HepG2 (cell line): ENCODE data around the gene CBX2. TPM values are rescaled to one million over a fixed set of nuclear protein-coding genes. Genes with fewer than 3 reads are reported as not detected.
A peak's percentile ranks its signal among the peaks of the same experiment; 100 is the strongest.

Experiments used
- ATAC-seq: fragments of 200-7000 bp; cut with Tn5 transposase; 3 replicates; pipeline ENCODE4 v1.9.1; 2020; ENCODE audit warnings: mild to moderate bottlenecking, moderate library complexity
- BruUV-seq: library from RNA; stranded (reverse); fragments of 400-500 nt; replicated peaks from 2 replicates; lab custom pipeline; 2021; lab: Mats Ljungman, UMichigan
- CTCF ChIA-PET: fragments of 300-600 bp; formaldehyde crosslinking; extraction: SDS; loops from one replicate; lab custom pipeline; 2021; ENCODE audit warnings: low total read pairs, inconsistent platforms, low intra/inter-chr PET ratio; lab: Yijun Ruan, JAX
- POLR2A ChIA-PET: fragments of 350-600 bp; sonication (Branson Sonifier 250); formaldehyde crosslinking; loops from one replicate; lab custom pipeline; 2020; ENCODE audit warnings: antibody characterized with exemption, inconsistent platforms; lab: Yijun Ruan, JAX
- DNase-seq: peaks from one replicate; pipeline ENCODE4 v3.0.0-alpha.2; 2015; ENCODE audit warnings: low spot score
- FAIRE-seq: peaks from 3 replicates; lab custom pipeline; 2011; peaks lifted over from hg19 to GRCh38; lab: Jason Lieb, UNC
- H2AFZ ChIP-seq: one replicate; pipeline ENCODE4 v1.6.1; 2011; ENCODE audit warnings: low read length, inconsistent platforms
- H3K27ac ChIP-seq: fragments of 300-600 bp; 3 replicates; pipeline ENCODE4 v1.8.0; 2011; ENCODE audit warnings: mixed run types, mild to moderate bottlenecking, mixed read lengths, low read length, inconsistent platforms; ENCODE audit not compliant: insufficient read depth; ENCODE audit errors: extremely low read length
- H3K27me3 ChIP-seq, 2 experiments: fragments of 200-600 bp in 1 of 2; 2 replicates in 1 of 2; 3 replicates in 1 of 2; pipeline versions ENCODE4 v1.6.0 to v1.8.0; 2011; ENCODE audit warnings: low read length in 2 of 2, mild to moderate bottlenecking in 2 of 2, moderate library complexity in 2 of 2, inconsistent platforms in 1 of 2; ENCODE audit not compliant: insufficient read depth in 2 of 2, control insufficient read depth in 1 of 2
- H3K36me3 ChIP-seq, 2 experiments: fragments of 200-600 bp in 1 of 2; replicated peaks in 1 of 2; 2 replicates in 1 of 2; 3 replicates in 1 of 2; pipeline versions ENCODE4 v1.5.1 to v1.8.0; 2011; ENCODE audit warnings: low read length in 2 of 2, inconsistent platforms in 1 of 2; ENCODE audit not compliant: insufficient read depth in 2 of 2, control insufficient read depth in 1 of 2
- H3K4me1 ChIP-seq: 2 replicates; pipeline ENCODE4 v1.5.1; 2012; ENCODE audit warnings: low read length, inconsistent platforms; ENCODE audit not compliant: insufficient read depth
- H3K4me2 ChIP-seq: 2 replicates; pipeline ENCODE4 v1.6.0; 2011; ENCODE audit warnings: low read depth, low read length, inconsistent platforms
- H3K4me3 ChIP-seq, 3 experiments: fragments of 200-600 bp in 1 of 3; sonication (generic), shearing (Covaris generic) in 1 of 3; replicated peaks in 1 of 3; 2 replicates each; pipeline ENCODE4 v1.5.1; 2011 to 2016; ENCODE audit warnings: low read length in 3 of 3, inconsistent platforms in 2 of 3, low read depth in 2 of 3, mild to moderate bottlenecking in 2 of 3, control low read depth in 1 of 3, mixed read lengths in 1 of 3; ENCODE audit not compliant: insufficient read depth in 1 of 3
- H3K79me2 ChIP-seq: one replicate; pipeline ENCODE4 v1.6.1; 2011; ENCODE audit warnings: low read length, inconsistent platforms; ENCODE audit not compliant: insufficient read depth
- H3K9ac ChIP-seq: 2 replicates; pipeline ENCODE4 v1.6.0; 2011; ENCODE audit warnings: mild to moderate bottlenecking, low read depth, low read length, inconsistent platforms; ENCODE audit not compliant: insufficient read depth
- H3K9me3 ChIP-seq: 2 replicates; pipeline ENCODE4 v1.5.1; 2012; ENCODE audit warnings: mild to moderate bottlenecking, low read length
- H4K20me1 ChIP-seq: 2 replicates; pipeline ENCODE4 v1.6.0; 2011; ENCODE audit warnings: inconsistent platforms, mild to moderate bottlenecking, low read length, moderate library complexity; ENCODE audit not compliant: insufficient read depth
- IRF2 ChIP-seq: IDR thresholded peaks from 2 replicates; pipeline ENCODE4 v1.6.1; 2018; ENCODE audit warnings: missing genetic modification reagents, missing compliant biosample characterization
- MTERF4 ChIP-seq: sonication (generic); formaldehyde crosslinking; IDR thresholded peaks from 2 replicates; pipeline ENCODE4 v1.8.0; 2023; ENCODE audit warnings: mild to moderate bottlenecking, missing genetic modification reagents
- ZNF660 ChIP-seq: sonication (generic); formaldehyde crosslinking; IDR thresholded peaks from 2 replicates; pipeline ENCODE4 v1.5.1; 2020; ENCODE audit warnings: mild to moderate bottlenecking, low read depth, missing genetic modification reagents, borderline replicate concordance
- ZNF781 ChIP-seq: sonication (generic); formaldehyde crosslinking; IDR thresholded peaks from 2 replicates; pipeline ENCODE4 v1.5.1; 2020; ENCODE audit warnings: borderline replicate concordance, mild to moderate bottlenecking, missing genetic modification reagents; ENCODE audit errors: not compliant biosample characterization
- WGBS: methylation state at CpG from one replicate; pipeline ENCODE4 v1.1.6; 2017; ENCODE audit warnings: low lambda C conversion rate; 5-methylcytosine and 5-hydroxymethylcytosine counted together
- in situ Hi-C: cut with HindIII; loops from 2 replicates; pipeline ENCODE4 v1.10.0; 2017; ENCODE audit warnings: low pct_unique_long_range_greater_than_20kb; ENCODE audit not compliant: extremely low pct_ligation_motif_present
- intact Hi-C: fragments of 100-400 bp; cut with micrococcal nuclease; formaldehyde crosslinking; loops from one replicate; pipeline ENCODE4 v1.10.0; 2022; ENCODE audit not compliant: unreplicated experiment
- polyA plus RNA-seq, 8 experiments: library from polyadenylated mRNA; depleted of rRNA in 3 of 8; stranded (reverse) in 7 of 8; unstranded in 1 of 8; fragments of >200 nt; fragmentation: Illumina TruSeq in 4 of 8; extraction: Trizol in 4 of 8; gene quantifications; 2 replicates each; pipeline versions ENCODE4 v1.2.1 to v1.2.3, GENCODE V29; 2011 to 2016; ENCODE audit warnings: low read depth in 4 of 8, missing spikeins in 1 of 8, mixed read lengths in 1 of 8; ENCODE audit not compliant: insufficient read depth in 1 of 8
- total RNA-seq, 5 experiments: library from RNA; depleted of rRNA; stranded (reverse); fragments of >200 nt; fragmentation: Illumina TruSeq; extraction: Trizol; gene quantifications; 2 replicates each; pipeline ENCODE4 v1.2.3, GENCODE V29; 2016; ENCODE audit warnings: low read depth in 1 of 5
- TF ChIP-seq, protein P1 (sequence below): IDR thresholded peaks from 2 replicates; pipeline ENCODE4 v1.6.1; 2016; ENCODE audit warnings: control low read depth

Gene CBX2
- total and polyA plus RNA-seq, 2 of the 13 experiments (the other 11 are each of a cell fraction or from before 2014, with no cell fraction given), result 14.5 to 31.1 TPM

DNA sequence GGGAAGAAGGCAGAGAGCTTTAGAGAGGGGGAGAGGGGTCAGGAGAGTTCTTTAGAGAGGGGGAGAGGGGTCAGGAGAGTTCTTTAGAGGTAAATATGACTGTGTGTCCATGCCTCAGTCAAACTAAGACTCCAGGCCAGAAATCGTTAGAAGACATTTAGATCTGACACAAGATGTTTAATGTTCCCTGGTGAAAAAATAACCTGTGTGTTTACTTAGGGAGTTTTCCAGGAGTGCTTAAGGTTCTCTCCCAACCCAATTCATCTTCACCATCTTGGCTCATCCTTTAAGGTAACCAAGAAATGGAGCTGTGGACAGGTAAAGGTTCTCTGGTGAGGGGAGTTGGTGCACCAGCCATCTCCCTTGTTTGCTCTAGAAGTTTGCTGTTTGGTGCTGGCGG lies 51.5 kb downstream of the CBX2 start:
- DNase-seq, result no peak
- no peak for FAIRE-seq
- CTCF ChIA-PET, result no interaction called here
- no peak for ATAC-seq
- TF ChIP-seq, protein P1, sequence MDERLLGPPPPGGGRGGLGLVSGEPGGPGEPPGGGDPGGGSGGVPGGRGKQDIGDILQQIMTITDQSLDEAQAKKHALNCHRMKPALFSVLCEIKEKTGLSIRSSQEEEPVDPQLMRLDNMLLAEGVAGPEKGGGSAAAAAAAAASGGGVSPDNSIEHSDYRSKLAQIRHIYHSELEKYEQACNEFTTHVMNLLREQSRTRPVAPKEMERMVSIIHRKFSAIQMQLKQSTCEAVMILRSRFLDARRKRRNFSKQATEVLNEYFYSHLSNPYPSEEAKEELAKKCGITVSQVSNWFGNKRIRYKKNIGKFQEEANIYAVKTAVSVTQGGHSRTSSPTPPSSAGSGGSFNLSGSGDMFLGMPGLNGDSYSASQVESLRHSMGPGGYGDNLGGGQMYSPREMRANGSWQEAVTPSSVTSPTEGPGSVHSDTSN, result no peak
- TF ChIP-seq IRF2 (CRISPR knock-in tag) (no peak), ZNF781 (CRISPR knock-in tag) (no peak), ZNF660 (CRISPR knock-in tag) (no peak), MTERF4 (0 out of 2 replicates have a peak, but pooled peaks have one; percentile 41)
- Histone ChIP-seq H3K79me2 (no peaks in the 10 kb centered on the region), H2AFZ (no peak overlapping the region), H3K9ac (no peak overlapping the region), H3K27me3 (no peaks in the 10 kb centered on the region; a peak in 2 of 5 replicates), H3K4me1 (peaks cover 87% of the 10 kb centered on the region), H3K9me3 (no peaks in the 10 kb centered on the region), H3K27ac (no peak overlapping the region), H3K4me2 (no peak overlapping the region), H4K20me1 (peaks cover 5% of the 10 kb centered on the region; the same call in 1 of the 2 replicates), H3K36me3 (peaks cover 0 to under 1% of the 10 kb centered on the region in 2 experiments; a peak in 2 of 5 replicates), H3K4me3 (no peak overlapping the region)
- 2% methylated on average over 2 of the region's 2 CpGs for WGBS
- in situ Hi-C loops, result no loop called here
- intact Hi-C loops, result no loop called here
- POLR2A ChIA-PET, result interaction anchor here (1.4 to 11.1 kb wide), 5 partner anchors 10 to 160 kb away, joined by 5 to 274 read pairs (median 27); partner anchors contain the start of genes CBX4 and CBX8
- no TSS peak for BruUV-seq
